Measurements from ENCODE around the gene ITPR2.
"Not testable (repeated sequence)": the region's sequence is repeated elsewhere in the genome, so short reads cannot be mapped to it uniquely, and the experiment has no call there.

The ITPR2 gene

GRCh38 chr12:26851031-26851809, 18.2 kb upstream of the ITPR2 start:
- FAIRE-seq (no peak), DNase-seq (ENCODE audit: insufficient read length, low spot score) (no peak)

- DNase-seq (ENCODE audit: insufficient read length, low spot score) (no peak), FAIRE-seq (peak; percentile 86)
These were observed 15.3 kb upstream of the ITPR2 start for GRCh38 chr12:26848156-26848825.

- DNase-seq (ENCODE audit: insufficient read length, low spot score) (no peak), FAIRE-seq (peak; percentile 4)
These were observed 14.4 kb upstream of the ITPR2 start for GRCh38 chr12:26847431-26847830.

GRCh38 chr12:26846416-26846815, 13.4 kb upstream of the ITPR2 start:
- DNase-seq (ENCODE audit: insufficient read length, low spot score) (no peak), FAIRE-seq (no peak)

- FAIRE-seq, result no peak
- no peak for DNase-seq (ENCODE audit: insufficient read length, low spot score)
These were observed 13.0 kb upstream of the ITPR2 start for GRCh38 chr12:26845984-26846383.

- DNase-seq (ENCODE audit: insufficient read length, low spot score) (peak; percentile 33), FAIRE-seq (no peak)
These were observed 12.2 kb upstream of the ITPR2 start for GRCh38 chr12:26845057-26845666.

GRCh38 chr12:26843311-26843710, 10.3 kb upstream of the ITPR2 start:
- no peak for FAIRE-seq
- DNase-seq (ENCODE audit: insufficient read length, low spot score), result no peak

- no peak for DNase-seq (ENCODE audit: insufficient read length, low spot score)
- FAIRE-seq, result peak; percentile 54
These were observed 8.1 kb upstream of the ITPR2 start for GRCh38 chr12:26841085-26841484.

GRCh38 chr12:26839512-26839911, 6.5 kb upstream of the ITPR2 start:
- no peak for FAIRE-seq

GRCh38 chr12:26838888-26839416, 6.0 kb upstream of the ITPR2 start:
- DNase-seq (ENCODE audit: insufficient read length, low spot score) (no peak), FAIRE-seq (no peak)

More at GRCh38 chr12:26839512-26839911, 6.5 kb upstream of the ITPR2 start:
- DNase-seq (ENCODE audit: insufficient read length, low spot score), result no peak

- FAIRE-seq (no peak), DNase-seq (ENCODE audit: insufficient read length, low spot score) (no peak)
These were observed 3.2 kb upstream of the ITPR2 start for GRCh38 chr12:26836201-26836600.

- not testable (repeated sequence) for DNase-seq (ENCODE audit: insufficient read length, low spot score); FAIRE-seq
These were observed 1.6 kb upstream of the ITPR2 start for GRCh38 chr12:26834503-26835060.

GRCh38 chr12:26833743-26834490, 923 bp upstream of the ITPR2 start:
- no peak for DNase-seq (ENCODE audit: insufficient read length, low spot score)

GRCh38 chr12:26831951-26832821, 808 bp downstream of the ITPR2 start:
- FAIRE-seq (peak; percentile 68), DNase-seq (ENCODE audit: insufficient read length, low spot score) (peak; percentile 64)

More at GRCh38 chr12:26833743-26834490, 923 bp upstream of the ITPR2 start:
- peak; percentile 28 for FAIRE-seq

GRCh38 chr12:26830783-26831551, 2.0 kb downstream of the ITPR2 start:
- DNase-seq (ENCODE audit: insufficient read length, low spot score) (no peak), FAIRE-seq (no peak)

GRCh38 chr12:26830363-26830762, 2.6 kb downstream of the ITPR2 start:
- FAIRE-seq, result no peak
- DNase-seq (ENCODE audit: insufficient read length, low spot score), result no peak

- DNase-seq (ENCODE audit: insufficient read length, low spot score), result no peak
- no peak for FAIRE-seq
These were observed 4.5 kb downstream of the ITPR2 start for GRCh38 chr12:26828280-26829073.

GRCh38 chr12:26826437-26826836, 6.6 kb downstream of the ITPR2 start:
- FAIRE-seq, result no peak
- no peak for DNase-seq (ENCODE audit: insufficient read length, low spot score)
